ENCODE results near the gene GOLGA2. TPM values are rescaled to one million over a fixed set of nuclear protein-coding genes. Genes with fewer than 3 reads are reported as not detected.
A peak's percentile ranks its signal among the peaks of the same experiment; 100 is the strongest.

The GOLGA2 gene
- total and polyA plus RNA-seq, 2 of the 13 experiments (the other 11 are each of a cell fraction or from before 2014, with no cell fraction given): 45.3 to 45.8 TPM

- no peaks in the 10 kb centered on the region for H3K9me3 ChIP-seq (ENCODE audit: low read length)
- in situ Hi-C loops (cut with HindIII; ENCODE audit: extremely low pct_ligation_motif_present, low pct_unique_long_range_greater_than_20kb) (no loop called here), intact Hi-C loops (cut with micrococcal nuclease; ENCODE audit: unreplicated experiment) (no loop called here)
- H3K79me2 ChIP-seq (ENCODE audit: insufficient read depth, low read length): no peaks in the 10 kb centered on the region
- no TSS peak for BruUV-seq (replicated peaks)
- no peak overlapping the region for H3K27ac ChIP-seq (ENCODE audit: extremely low read length, insufficient read depth, low read length)
- DNase-seq (ENCODE audit: low spot score) (no peak), FAIRE-seq (no peak), ATAC-seq (no peak)
- H4K20me1 ChIP-seq (ENCODE audit: insufficient read depth, low read length): no peaks in the 10 kb centered on the region
- no peak overlapping the region for H3K4me3 ChIP-seq (replicated peaks in 1 of 3; ENCODE audit: insufficient read depth in 1 of 3, low read depth in 2 of 3, low read length in 3 of 3)
- H3K9ac ChIP-seq (ENCODE audit: insufficient read depth, low read depth, low read length): no peak overlapping the region
- 0 out of 5 replicates have a peak, but pooled peaks cover 0 to 5% of the 10 kb centered on the region in 2 experiments for H3K36me3 ChIP-seq (replicated peaks in 1 of 2; ENCODE audit: control insufficient read depth in 1 of 2, insufficient read depth in 2 of 2, low read length in 2 of 2)
- 100% methylated on average over 3 of the region's 3 CpGs for WGBS (ENCODE audit: low lambda C conversion rate)
- peaks cover 21% of the 10 kb centered on the region for H3K4me1 ChIP-seq (ENCODE audit: insufficient read depth, low read length)
- CTCF ChIA-PET (ENCODE audit: low intra/inter-chr PET ratio, low total read pairs): no interaction called here
- H3K4me2 ChIP-seq (ENCODE audit: low read depth, low read length): no peak overlapping the region
- H3K27me3 ChIP-seq (ENCODE audit: control insufficient read depth in 1 of 2, insufficient read depth in 2 of 2, low read length in 2 of 2): no peaks in the 10 kb centered on the region; a peak in 2 of 5 replicates
- POLR2A ChIA-PET: interaction anchor here (0.6 to 2.3 kb wide), 2 partner anchors 16 to 58 kb away, joined by 3 to 5 read pairs; partner anchors contain the start of genes GOLGA2 and SWI5
- TF ChIP-seq ZNF746 (CRISPR knock-in tag; IDR thresholded peaks at IDR 0.05) (no peak), ZSCAN25 (CRISPR knock-in tag; IDR thresholded peaks at IDR 0.05) (no peak), MAFK (conservative IDR thresholded peaks at IDR 0.05 in 1 of 2, IDR thresholded peaks at IDR 0.05 in 1 of 2; ENCODE audit: low read length in 2 of 2) (peak; percentile 77 to 89), MAFF (IDR thresholded peaks at IDR 0.05; ENCODE audit: low read depth, low read length) (peak; percentile 75)
- H2AFZ ChIP-seq (ENCODE audit: low read length): no peak overlapping the region
These were observed 16.2 kb upstream of the GOLGA2 start for GRCh38 chr9:128292009-128292408.

- no peak; the same call in 2 of the 3 replicates for ATAC-seq
- in situ Hi-C loops (cut with HindIII; ENCODE audit: extremely low pct_ligation_motif_present, low pct_unique_long_range_greater_than_20kb) (no loop called here), intact Hi-C loops (cut with micrococcal nuclease; ENCODE audit: unreplicated experiment) (no loop called here)
- peaks cover 5 to 17% of the 10 kb centered on the region in 2 experiments; a peak in 3 of 5 replicates for H3K36me3 ChIP-seq (replicated peaks in 1 of 2; ENCODE audit: control insufficient read depth in 1 of 2, insufficient read depth in 2 of 2, low read length in 2 of 2)
- no peak overlapping the region for H3K4me3 ChIP-seq (replicated peaks in 1 of 3; ENCODE audit: insufficient read depth in 1 of 3, low read depth in 2 of 3, low read length in 3 of 3)
- H3K9ac ChIP-seq (ENCODE audit: insufficient read depth, low read depth, low read length): no peak overlapping the region
- POLR2A ChIA-PET: interaction anchor here (1.4 kb wide), 1 partner anchor 12 kb away, joined by 5 read pairs; the partner anchor contains the start of genes GOLGA2 and SWI5
- H3K9me3 ChIP-seq (ENCODE audit: low read length): no peaks in the 10 kb centered on the region
- no peaks in the 10 kb centered on the region for H3K4me1 ChIP-seq (ENCODE audit: insufficient read depth, low read length)
- H3K79me2 ChIP-seq (ENCODE audit: insufficient read depth, low read length): no peaks in the 10 kb centered on the region
- no peak overlapping the region for H3K4me2 ChIP-seq (ENCODE audit: low read depth, low read length)
- H2AFZ ChIP-seq (ENCODE audit: low read length): no peak overlapping the region
- no peaks in the 10 kb centered on the region for H4K20me1 ChIP-seq (ENCODE audit: insufficient read depth, low read length)
- WGBS (ENCODE audit: low lambda C conversion rate): 85% methylated on average over 10 of the region's 11 CpGs
- CTCF ChIA-PET (ENCODE audit: low intra/inter-chr PET ratio, low total read pairs): no interaction called here
- no peak for DNase-seq (ENCODE audit: low spot score)
- no peaks in the 10 kb centered on the region; a peak in 1 of 5 replicates for H3K27me3 ChIP-seq (ENCODE audit: control insufficient read depth in 1 of 2, insufficient read depth in 2 of 2, low read length in 2 of 2)
- FAIRE-seq: no peak
- no peak overlapping the region for H3K27ac ChIP-seq (ENCODE audit: extremely low read length, insufficient read depth, low read length)
- no TSS peak for BruUV-seq (replicated peaks)
- TF ChIP-seq KLF16 (CRISPR knock-in tag; IDR thresholded peaks at IDR 0.05) (no peak), E2F1 (CRISPR knock-in tag; IDR thresholded peaks at IDR 0.05) (no peak), GATA4 (IDR thresholded peaks at IDR 0.05; ENCODE audit: borderline replicate concordance, low read depth) (no peak), BCLAF1 (IDR thresholded peaks at IDR 0.05) (no peak), SKIL (CRISPR knock-in tag; IDR thresholded peaks at IDR 0.05; ENCODE audit: borderline replicate concordance) (no peak)
These were observed 12.6 kb upstream of the GOLGA2 start for GRCh38 chr9:128288273-128289004.

Data from HepG2 (cell line).